Measurements from ENCODE around the gene LAMC1.
A peak's percentile ranks its signal among the peaks of the same experiment; 100 is the strongest.

The LAMC1 gene

DNA sequence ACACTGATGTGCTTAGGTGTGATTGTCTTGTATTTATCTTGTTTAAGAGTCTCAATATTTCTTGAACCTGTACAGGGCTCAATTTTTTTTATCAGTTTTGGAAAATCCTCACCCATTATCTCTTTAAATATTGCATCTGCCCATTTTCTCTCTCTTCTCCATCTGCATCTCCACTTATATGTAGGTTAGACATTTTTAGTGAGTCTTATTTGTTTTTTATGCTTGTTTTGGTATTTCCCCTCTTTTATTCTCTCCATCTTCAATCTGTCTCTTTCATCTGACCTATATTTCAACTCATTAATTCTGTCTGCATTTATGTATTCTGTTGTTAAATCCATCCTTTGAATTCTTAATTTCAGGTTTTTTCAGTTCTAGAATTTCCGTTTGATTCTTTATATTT is 37.3 kb upstream of the LAMC1 start:
- no peak overlapping the region for H3K4me3 ChIP-seq (ENCODE audit: control insufficient read depth, low read depth, low read length)
- TF ChIP-seq, protein P1, sequence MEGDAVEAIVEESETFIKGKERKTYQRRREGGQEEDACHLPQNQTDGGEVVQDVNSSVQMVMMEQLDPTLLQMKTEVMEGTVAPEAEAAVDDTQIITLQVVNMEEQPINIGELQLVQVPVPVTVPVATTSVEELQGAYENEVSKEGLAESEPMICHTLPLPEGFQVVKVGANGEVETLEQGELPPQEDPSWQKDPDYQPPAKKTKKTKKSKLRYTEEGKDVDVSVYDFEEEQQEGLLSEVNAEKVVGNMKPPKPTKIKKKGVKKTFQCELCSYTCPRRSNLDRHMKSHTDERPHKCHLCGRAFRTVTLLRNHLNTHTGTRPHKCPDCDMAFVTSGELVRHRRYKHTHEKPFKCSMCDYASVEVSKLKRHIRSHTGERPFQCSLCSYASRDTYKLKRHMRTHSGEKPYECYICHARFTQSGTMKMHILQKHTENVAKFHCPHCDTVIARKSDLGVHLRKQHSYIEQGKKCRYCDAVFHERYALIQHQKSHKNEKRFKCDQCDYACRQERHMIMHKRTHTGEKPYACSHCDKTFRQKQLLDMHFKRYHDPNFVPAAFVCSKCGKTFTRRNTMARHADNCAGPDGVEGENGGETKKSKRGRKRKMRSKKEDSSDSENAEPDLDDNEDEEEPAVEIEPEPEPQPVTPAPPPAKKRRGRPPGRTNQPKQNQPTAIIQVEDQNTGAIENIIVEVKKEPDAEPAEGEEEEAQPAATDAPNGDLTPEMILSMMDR (conservative IDR thresholded peaks at IDR 0.05; ENCODE audit: control insufficient read depth, insufficient read depth, low read depth, low read length), result no peak
- DNase-seq (ENCODE audit: low read depth), result no peak

DNA sequence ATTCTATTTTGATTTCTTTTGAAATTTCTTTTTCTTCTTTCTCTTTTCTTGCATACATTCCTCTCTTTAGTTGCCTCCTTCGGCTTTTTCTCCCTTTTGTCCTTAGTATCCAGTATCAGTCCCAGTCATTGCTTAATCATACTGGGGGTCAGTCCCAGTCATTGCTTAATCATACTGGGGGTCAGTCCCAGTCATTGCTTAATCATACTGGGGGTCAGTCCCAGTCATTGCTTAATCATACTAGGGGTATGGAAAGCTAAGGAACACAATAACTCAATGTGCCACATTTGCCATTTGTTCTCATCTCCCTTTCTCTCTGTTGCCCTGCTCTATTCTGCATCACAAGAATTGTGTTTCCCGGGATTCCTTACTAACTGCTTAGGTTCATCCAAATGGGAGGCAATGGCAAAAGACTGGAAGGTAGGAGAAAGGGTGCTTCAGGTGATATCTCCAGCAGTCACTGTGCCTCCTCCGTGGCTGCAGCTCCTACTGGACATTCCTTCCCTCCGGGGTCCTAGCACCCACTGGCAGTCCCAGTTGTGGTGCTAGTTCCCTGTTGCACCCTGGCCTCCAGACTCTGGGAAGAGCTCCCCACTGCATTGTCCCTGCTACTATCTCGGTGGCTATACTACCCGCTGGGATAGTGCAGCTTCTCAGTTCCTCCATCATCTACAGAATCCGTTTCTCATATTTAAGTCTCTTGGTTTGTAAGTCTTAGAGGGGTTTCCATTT is 32.6 kb upstream of the LAMC1 start:
- H3K4me3 ChIP-seq (ENCODE audit: control insufficient read depth, low read depth, low read length), result no peak overlapping the region
- DNase-seq (ENCODE audit: low read depth), result peak; percentile 88
- TF ChIP-seq, protein P1 (conservative IDR thresholded peaks at IDR 0.05; ENCODE audit: control insufficient read depth, insufficient read depth, low read depth, low read length), result no peak

DNA sequence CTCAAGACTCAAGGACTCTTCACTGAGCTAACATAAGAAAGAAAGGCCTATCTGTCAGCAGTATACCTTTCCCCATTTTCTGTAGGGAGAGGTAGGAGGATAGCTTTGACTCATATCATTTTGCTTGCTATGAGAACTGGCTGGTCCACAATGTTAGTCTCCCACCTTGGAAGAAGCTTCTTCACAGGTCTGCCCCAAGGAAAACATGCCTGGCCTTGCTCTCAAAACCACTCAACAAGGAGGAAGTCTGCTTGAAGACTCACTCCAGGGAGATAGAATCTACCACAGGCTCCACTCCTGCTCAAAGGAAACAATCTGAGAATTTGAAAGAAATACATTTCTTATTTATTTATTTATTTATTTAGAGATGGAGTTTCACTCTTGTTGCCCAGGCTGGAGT is 29.5 kb upstream of the LAMC1 start:
- no peak for DNase-seq (ENCODE audit: low read depth)
- TF ChIP-seq, protein P1 (conservative IDR thresholded peaks at IDR 0.05; ENCODE audit: control insufficient read depth, insufficient read depth, low read depth, low read length), result no peak

DNA sequence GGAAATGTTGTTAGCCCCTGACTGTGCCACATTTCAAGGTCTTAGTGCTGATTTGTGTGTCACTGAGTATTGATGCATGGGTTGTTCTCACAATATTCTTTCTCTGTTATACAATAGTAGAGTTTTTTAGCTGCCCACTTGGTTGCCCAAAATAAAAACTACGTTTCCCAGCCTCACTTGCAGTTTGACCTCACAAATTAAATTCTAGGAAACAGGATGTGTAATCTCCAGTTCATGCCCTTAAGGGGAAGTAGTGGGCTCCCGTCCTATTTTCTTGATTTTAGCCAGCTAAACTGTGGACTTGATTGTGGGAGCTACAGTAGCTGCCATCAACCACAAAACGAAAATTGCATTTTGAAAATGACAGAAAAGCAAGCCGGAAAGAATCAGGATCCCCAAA is 27.3 kb upstream of the LAMC1 start:
- H3K4me3 ChIP-seq (ENCODE audit: control insufficient read depth, low read depth, low read length), result no peak overlapping the region
- TF ChIP-seq, protein P1 (conservative IDR thresholded peaks at IDR 0.05; ENCODE audit: control insufficient read depth, insufficient read depth, low read depth, low read length), result no peak
- DNase-seq (ENCODE audit: low read depth), result no peak

More for the DNA sequence above, 29.5 kb upstream of the LAMC1 start:
- H3K4me3 ChIP-seq (ENCODE audit: control insufficient read depth, low read depth, low read length), result no peak overlapping the region

DNA sequence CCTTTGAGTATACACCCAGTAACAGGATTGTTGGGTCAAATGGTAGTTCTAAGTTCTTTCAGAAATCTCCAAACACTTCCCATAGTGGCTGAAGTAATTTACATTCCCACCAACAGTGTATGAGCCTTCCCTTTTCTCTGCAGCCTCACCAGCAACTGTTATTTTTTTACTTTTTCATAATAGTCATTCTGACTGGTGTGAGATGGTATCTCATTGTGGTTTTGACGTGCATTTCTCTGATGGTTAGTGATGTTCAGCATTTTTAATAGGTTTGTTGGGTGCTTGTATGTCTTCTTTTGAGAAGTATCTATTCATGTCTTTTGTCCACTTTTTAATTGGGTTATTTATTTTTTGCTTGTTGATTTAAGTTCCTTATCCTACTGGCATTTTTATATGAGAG is 26.4 kb upstream of the LAMC1 start:
- no peak for DNase-seq (ENCODE audit: low read depth)
- no peak overlapping the region for H3K4me3 ChIP-seq (ENCODE audit: control insufficient read depth, low read depth, low read length)
- TF ChIP-seq, protein P1 (conservative IDR thresholded peaks at IDR 0.05; ENCODE audit: control insufficient read depth, insufficient read depth, low read depth, low read length), result no peak

DNA sequence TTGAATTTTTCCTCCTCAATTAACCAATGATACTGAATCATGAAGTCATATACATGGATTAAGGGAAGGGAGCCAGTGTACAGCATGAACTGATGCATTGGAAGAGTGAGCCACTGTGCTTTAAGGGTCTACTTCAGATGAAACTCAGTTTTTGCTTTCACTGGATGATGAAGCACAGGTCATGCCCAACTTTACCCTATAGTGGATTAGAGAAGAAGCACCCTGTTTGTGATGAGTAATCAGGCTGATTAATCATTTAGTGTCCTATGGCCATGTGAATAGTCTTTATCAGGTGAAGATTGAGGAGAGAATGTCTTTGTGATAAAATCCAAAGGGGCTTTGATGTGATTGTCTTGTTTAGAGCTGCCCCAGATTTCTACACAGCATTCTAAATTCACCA is 24.7 kb upstream of the LAMC1 start:
- TF ChIP-seq, protein P1 (conservative IDR thresholded peaks at IDR 0.05; ENCODE audit: control insufficient read depth, insufficient read depth, low read depth, low read length), result no peak
- H3K4me3 ChIP-seq (ENCODE audit: control insufficient read depth, low read depth, low read length), result no peak overlapping the region
- no peak for DNase-seq (ENCODE audit: low read depth)

Data from fibroblast of mammary gland (primary cell).